ENCODE data around the gene ID2. TPM values are rescaled to one million over a fixed set of nuclear protein-coding genes. Genes with fewer than 3 reads are reported as not detected.

The ID2 gene
- total RNA-seq, 1 donor from 2014 or later, result 431 TPM

DNA sequence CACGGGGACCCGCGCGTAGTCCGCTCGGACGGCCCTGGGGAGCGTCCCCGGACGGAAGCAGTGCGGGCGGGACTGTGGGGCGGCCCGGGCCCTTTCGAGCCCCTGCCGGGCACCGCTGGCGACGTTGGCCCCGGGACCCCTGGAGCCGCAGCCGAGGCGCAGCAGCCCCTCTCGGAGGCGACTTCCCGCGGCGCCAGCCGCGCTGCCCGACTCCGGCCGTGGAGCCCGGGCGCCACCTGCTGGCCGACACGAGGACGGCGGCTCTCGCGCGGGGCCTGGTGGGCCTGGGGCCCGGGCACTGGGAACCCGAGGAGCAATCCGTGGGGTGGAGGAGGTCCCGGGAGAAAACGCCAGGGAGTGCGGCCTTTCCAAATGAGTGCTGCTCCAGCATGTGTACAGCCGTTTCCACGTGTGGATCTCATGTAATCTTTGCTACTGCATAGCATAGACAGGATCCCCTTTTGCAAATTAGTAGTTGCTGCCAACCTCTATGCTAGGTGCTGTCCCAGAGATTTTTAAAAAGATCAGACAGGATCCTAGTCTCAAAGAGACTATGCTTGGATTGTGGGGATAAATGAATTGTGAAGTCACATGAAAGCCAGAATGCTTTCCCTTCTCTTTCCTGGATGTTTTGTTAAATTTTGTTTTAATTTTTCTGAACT, 4.0 kb downstream of the ID2 start:
- H3K36me3 Mint-ChIP-seq (ENCODE audit: low read depth), result peaks cover 36% of the 10 kb centered on the region
- no peaks in the 10 kb centered on the region for H3K9me3 Mint-ChIP-seq
- H3K4me1 Mint-ChIP-seq (ENCODE audit: low read depth), result peaks cover 5% of the 10 kb centered on the region
- intact Hi-C loops (cut with micrococcal nuclease), result loop anchor here (1.0 to 10.0 kb wide), 8 partner anchors 171 to 1589 kb away; no protein-coding TSS in a partner anchor
- peak overlapping the region; percentile 55 for H3K27ac Mint-ChIP-seq
- H3K27me3 Mint-ChIP-seq (ENCODE audit: low read depth), result peaks cover 7% of the 10 kb centered on the region
- H3K4me3 Mint-ChIP-seq (ENCODE audit: low read depth), result peak overlapping the region; percentile 66
- DNase-seq (ENCODE audit: low spot score), result peak; percentile 72

DNA sequence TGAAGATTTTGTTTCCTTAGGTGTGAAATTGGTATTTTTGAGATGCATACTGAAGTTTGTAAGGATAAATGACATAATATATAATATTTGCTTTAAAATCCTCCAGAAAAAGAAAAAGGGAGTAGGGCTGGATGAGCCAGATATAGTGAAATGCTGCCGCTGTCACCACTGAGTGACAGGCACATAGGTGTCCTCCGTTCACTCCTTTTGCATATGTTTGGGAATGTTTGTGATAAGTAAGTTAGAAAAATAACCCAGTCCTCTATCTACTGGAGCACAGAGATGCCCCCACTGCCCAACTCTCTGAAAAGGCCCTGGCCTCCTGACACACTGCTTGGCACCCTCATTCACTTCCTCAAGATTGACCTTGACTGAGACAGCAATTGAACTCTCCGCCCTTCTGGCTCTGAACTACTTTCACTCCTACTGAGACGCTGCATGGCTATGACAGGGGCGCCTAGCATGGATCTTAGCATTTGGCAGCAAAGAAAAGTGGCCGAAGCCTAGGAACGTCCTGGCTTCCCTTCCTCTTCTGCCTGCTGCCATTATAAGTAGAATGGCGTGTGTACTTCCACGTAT, 10.1 kb downstream of the ID2 start:
- Mint-ChIP-seq H3K36me3 (ENCODE audit: low read depth) (peaks cover 3% of the 10 kb centered on the region), H3K27ac (no peak overlapping the region), H3K4me3 (ENCODE audit: low read depth) (no peak overlapping the region), H3K27me3 (ENCODE audit: low read depth) (peaks cover 26% of the 10 kb centered on the region), H3K9me3 (no peaks in the 10 kb centered on the region), H3K4me1 (ENCODE audit: low read depth) (peaks cover 3% of the 10 kb centered on the region)
- no peak for DNase-seq (ENCODE audit: low spot score)
- intact Hi-C loops (cut with micrococcal nuclease), result loop anchor here (2.0 kb wide), 1 partner anchor 73 kb away; no protein-coding TSS in a partner anchor

DNA sequence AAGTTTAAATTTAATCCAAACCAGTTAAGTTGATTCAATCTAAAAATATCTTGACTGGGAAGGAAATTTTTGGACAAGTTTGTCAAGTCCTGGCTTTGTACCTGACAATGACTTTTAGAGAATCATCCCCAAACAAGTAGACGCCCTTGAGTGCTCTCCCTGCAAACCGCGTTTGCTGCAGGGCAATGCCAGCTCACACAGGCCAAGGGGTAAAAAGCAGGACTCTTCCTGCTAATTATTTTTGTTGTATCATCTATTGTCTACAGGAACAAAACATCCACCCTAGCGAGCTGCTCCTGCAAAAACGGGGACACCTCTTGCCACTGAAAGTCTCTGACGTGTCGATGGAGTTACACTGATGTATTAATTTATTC, 10.9 kb downstream of the ID2 start:
- H3K27ac Mint-ChIP-seq, result no peak overlapping the region
- DNase-seq (ENCODE audit: low spot score), result no peak
- peaks cover 26% of the 10 kb centered on the region for H3K27me3 Mint-ChIP-seq (ENCODE audit: low read depth)
- H3K36me3 Mint-ChIP-seq (ENCODE audit: low read depth), result peaks cover 3% of the 10 kb centered on the region
- intact Hi-C loops (cut with micrococcal nuclease), result loop anchor here (2.0 kb wide), 1 partner anchor 72 kb away; no protein-coding TSS in a partner anchor
- no peaks in the 10 kb centered on the region for H3K9me3 Mint-ChIP-seq
- no peak overlapping the region for H3K4me3 Mint-ChIP-seq (ENCODE audit: low read depth)
- H3K4me1 Mint-ChIP-seq (ENCODE audit: low read depth), result peaks cover 3% of the 10 kb centered on the region

DNA sequence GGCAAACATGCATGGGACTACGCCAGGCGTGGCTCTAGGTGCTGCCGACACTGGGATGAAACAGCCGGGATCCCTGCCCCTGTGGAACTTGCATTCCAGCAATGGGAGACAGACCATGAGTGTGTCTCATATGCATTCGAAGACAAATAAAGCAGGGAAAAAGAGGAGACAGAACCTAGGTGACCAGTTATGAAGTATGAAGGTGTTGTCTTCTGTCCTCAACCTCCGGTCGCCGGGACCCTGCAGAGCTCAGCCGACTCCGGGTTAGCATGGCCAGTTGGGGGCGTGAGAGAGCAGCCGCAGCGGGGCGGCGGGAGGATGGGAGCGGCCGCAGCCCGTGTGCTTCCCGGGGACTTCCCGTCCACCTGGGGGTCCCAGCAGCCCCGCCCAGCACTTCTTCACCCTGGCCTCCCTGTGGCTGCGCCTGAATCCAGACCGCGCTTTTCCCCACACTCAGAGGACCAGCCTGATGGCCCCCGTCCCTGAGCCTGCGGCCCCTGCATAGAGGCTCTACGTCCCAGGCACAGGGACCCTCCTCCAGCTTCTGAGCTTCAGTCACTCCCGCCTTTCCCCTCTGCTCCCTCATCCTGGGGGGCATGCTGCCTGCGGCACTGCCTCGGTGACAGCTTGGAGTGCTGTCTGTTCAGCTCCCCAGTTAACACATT, 11.4 kb downstream of the ID2 start:
- H3K27me3 Mint-ChIP-seq (ENCODE audit: low read depth), result peaks cover 26% of the 10 kb centered on the region
- H3K4me1 Mint-ChIP-seq (ENCODE audit: low read depth), result peaks cover 3% of the 10 kb centered on the region
- DNase-seq (ENCODE audit: low spot score), result no peak
- H3K27ac Mint-ChIP-seq, result no peak overlapping the region
- H3K36me3 Mint-ChIP-seq (ENCODE audit: low read depth), result peaks cover 2% of the 10 kb centered on the region
- no peak overlapping the region for H3K4me3 Mint-ChIP-seq (ENCODE audit: low read depth)
- H3K9me3 Mint-ChIP-seq, result no peaks in the 10 kb centered on the region
- intact Hi-C loops (cut with micrococcal nuclease), result loop anchor here (2.0 kb wide), 1 partner anchor 72 kb away; no protein-coding TSS in a partner anchor

DNA sequence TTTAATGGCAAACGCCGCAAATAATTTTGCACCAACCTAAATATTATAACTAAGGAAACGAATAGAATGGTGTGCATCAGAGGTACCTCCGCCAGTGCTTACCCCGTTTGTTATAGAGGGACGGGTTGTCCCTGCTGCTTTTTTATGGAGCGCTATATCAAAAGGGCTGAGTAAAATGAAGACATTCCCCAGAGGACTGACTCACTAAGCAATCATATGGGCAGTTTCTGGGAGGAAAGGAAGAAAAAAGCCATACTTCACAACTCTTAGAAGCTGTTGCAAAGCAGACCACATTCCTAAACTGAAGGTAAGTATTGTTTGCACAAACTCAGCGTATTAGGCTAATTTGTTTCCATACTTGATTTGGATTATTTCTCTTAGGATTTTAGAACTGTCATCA, 12.9 kb downstream of the ID2 start:
- DNase-seq (ENCODE audit: low spot score), result no peak
- Mint-ChIP-seq H3K4me3 (ENCODE audit: low read depth) (no peak overlapping the region), H3K9me3 (no peaks in the 10 kb centered on the region), H3K36me3 (ENCODE audit: low read depth) (no peaks in the 10 kb centered on the region), H3K27ac (no peak overlapping the region), H3K4me1 (ENCODE audit: low read depth) (peaks cover 3% of the 10 kb centered on the region), H3K27me3 (ENCODE audit: low read depth) (peaks cover 21% of the 10 kb centered on the region)
- intact Hi-C loops (cut with micrococcal nuclease), result loop anchor here (1.0 kb wide), 1 partner anchor 15 kb away; no protein-coding TSS in a partner anchor

DNA sequence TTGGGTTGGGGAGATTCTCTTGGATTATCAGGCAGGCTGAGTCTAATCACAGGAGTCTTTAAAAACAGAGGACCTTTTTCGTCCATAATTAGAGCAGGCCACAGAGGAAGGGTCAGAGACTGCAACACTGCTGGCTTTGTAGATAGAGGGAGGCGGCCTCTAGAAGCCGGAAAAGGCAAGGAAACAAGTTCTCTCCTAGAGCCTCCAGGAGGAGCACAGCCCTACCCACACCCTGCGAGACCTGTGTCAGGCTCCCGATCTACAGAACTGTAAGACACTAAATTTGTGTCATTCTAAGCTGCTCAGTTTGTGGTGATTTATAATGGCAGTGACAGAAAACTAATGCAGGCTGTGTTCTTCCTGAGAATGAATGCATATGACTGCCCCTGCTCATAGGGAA, 15.3 kb downstream of the ID2 start:
- no peaks in the 10 kb centered on the region for H3K36me3 Mint-ChIP-seq (ENCODE audit: low read depth)
- no peak overlapping the region for H3K4me3 Mint-ChIP-seq (ENCODE audit: low read depth)
- peaks cover 3% of the 10 kb centered on the region for H3K4me1 Mint-ChIP-seq (ENCODE audit: low read depth)
- H3K27ac Mint-ChIP-seq, result no peak overlapping the region
- peaks cover 8% of the 10 kb centered on the region for H3K27me3 Mint-ChIP-seq (ENCODE audit: low read depth)
- no peaks in the 10 kb centered on the region for H3K9me3 Mint-ChIP-seq
- no peak for DNase-seq (ENCODE audit: low spot score)
- intact Hi-C loops (cut with micrococcal nuclease), result no loop called here

DNA sequence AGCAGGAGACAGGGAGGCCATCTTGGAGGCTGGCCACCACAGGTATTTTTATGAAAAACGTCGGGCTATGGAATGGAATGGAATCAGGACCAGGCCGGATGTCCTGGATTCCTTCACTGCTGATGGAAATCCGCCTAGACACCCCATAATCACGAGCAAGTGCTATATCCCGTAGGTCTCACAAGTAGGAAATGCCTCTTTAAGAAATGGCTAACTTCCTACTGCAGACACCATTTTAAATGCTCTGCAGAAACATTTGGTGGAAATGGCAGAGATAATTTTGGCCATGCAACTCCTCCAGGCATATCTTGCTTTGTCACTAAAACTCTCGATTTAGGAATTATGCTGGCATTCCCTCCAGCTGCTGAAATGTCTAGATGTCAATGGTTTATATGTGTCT, 18.0 kb downstream of the ID2 start:
- Mint-ChIP-seq H3K36me3 (ENCODE audit: low read depth) (no peaks in the 10 kb centered on the region), H3K4me3 (ENCODE audit: low read depth) (no peak overlapping the region), H3K27me3 (ENCODE audit: low read depth) (peaks cover 3% of the 10 kb centered on the region), H3K4me1 (ENCODE audit: low read depth) (no peaks in the 10 kb centered on the region), H3K27ac (no peak overlapping the region), H3K9me3 (no peaks in the 10 kb centered on the region)
- DNase-seq (ENCODE audit: low spot score), result no peak
- intact Hi-C loops (cut with micrococcal nuclease), result no loop called here

DNA sequence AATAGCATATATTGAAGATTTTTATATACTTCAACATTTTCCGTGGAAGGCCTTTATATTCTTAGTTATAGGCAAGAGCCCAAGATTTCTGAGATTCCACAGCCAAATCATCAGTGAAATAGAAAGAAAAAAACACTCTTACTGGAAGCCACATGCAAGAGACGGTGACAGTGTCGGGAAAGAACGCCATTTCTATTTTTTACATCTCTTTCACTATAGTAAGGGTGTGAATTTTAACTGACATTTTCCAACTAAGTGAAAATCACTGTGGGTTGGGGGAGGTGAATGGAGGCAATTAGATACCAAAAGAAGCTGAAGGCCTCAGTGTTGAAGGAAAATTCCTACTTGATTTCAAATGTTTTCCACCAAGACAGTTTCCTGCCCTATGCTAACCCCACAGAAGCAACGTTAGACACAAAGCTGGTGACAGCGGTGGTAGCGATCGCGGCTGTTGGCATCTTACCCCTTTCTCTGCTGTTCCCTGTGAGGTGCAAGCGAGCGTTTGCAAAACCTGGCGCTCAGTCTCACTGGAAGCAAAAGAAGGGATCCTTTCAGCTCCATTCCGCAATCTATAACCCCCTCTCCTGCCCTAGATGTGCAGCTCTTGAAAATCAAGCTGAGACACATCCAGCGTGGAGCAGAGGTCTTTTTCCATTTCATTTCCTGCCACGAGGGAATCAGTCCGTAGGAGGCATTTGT, 20.0 kb downstream of the ID2 start:
- H3K27me3 Mint-ChIP-seq (ENCODE audit: low read depth), result peaks cover under 1% of the 10 kb centered on the region
- no peaks in the 10 kb centered on the region for H3K36me3 Mint-ChIP-seq (ENCODE audit: low read depth)
- H3K27ac Mint-ChIP-seq, result no peak overlapping the region
- H3K9me3 Mint-ChIP-seq, result no peaks in the 10 kb centered on the region
- H3K4me3 Mint-ChIP-seq (ENCODE audit: low read depth), result no peak overlapping the region
- intact Hi-C loops (cut with micrococcal nuclease), result no loop called here
- H3K4me1 Mint-ChIP-seq (ENCODE audit: low read depth), result no peaks in the 10 kb centered on the region
- no peak for DNase-seq (ENCODE audit: low spot score)

DNA sequence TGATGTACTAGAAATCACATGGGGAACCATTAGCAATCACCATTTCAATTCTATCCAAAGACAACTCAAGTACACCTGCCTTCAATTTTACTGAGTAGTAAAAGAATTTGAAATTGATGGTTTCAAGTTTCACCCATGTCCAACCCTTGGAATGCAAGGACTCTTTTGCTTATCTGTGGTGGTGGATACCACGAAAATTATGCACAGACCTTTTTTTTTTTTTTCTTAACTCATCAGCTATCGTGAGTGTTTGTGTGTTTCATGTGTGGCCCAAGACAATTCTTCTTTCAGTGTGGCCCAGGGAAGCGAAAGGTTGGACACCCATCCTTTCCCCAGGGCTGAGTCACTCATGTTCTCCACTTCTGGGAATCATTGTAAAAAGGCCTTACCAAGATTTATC, 23.1 kb downstream of the ID2 start:
- no peaks in the 10 kb centered on the region for H3K4me1 Mint-ChIP-seq (ENCODE audit: low read depth)
- H3K4me3 Mint-ChIP-seq (ENCODE audit: low read depth), result no peak overlapping the region
- H3K9me3 Mint-ChIP-seq, result peaks cover 6% of the 10 kb centered on the region
- no peaks in the 10 kb centered on the region for H3K36me3 Mint-ChIP-seq (ENCODE audit: low read depth)
- intact Hi-C loops (cut with micrococcal nuclease), result no loop called here
- no peaks in the 10 kb centered on the region for H3K27me3 Mint-ChIP-seq (ENCODE audit: low read depth)
- no peak for DNase-seq (ENCODE audit: low spot score)
- no peak overlapping the region for H3K27ac Mint-ChIP-seq

DNA sequence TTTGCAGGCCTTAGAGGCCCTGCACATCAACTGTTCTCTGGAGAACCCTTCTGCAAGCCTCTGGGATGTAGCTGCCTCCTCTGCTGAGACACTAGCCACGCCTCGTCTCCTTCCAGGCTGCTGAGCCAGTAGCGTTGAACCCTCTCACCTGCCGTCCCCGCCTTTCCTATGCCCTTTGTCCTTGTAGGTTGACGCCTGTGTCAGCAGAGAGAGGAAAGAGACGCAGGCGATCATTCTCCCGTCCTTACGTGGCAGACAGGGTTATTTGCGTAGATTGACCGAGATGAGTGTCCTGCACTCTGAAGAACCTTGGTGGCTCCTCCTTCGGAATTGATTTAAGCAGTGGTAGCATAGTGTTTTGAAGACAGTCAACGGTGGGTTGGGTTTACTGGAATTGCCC, 27.8 kb downstream of the ID2 start:
- Mint-ChIP-seq H3K4me3 (ENCODE audit: low read depth) (no peak overlapping the region), H3K27me3 (ENCODE audit: low read depth) (no peaks in the 10 kb centered on the region), H3K4me1 (ENCODE audit: low read depth) (no peaks in the 10 kb centered on the region), H3K27ac (no peak overlapping the region), H3K36me3 (ENCODE audit: low read depth) (no peaks in the 10 kb centered on the region), H3K9me3 (peaks cover 7% of the 10 kb centered on the region)
- no peak for DNase-seq (ENCODE audit: low spot score)
- intact Hi-C loops (cut with micrococcal nuclease), result loop anchor here (1.0 kb wide), 1 partner anchor 14 kb away; no protein-coding TSS in a partner anchor

DNA sequence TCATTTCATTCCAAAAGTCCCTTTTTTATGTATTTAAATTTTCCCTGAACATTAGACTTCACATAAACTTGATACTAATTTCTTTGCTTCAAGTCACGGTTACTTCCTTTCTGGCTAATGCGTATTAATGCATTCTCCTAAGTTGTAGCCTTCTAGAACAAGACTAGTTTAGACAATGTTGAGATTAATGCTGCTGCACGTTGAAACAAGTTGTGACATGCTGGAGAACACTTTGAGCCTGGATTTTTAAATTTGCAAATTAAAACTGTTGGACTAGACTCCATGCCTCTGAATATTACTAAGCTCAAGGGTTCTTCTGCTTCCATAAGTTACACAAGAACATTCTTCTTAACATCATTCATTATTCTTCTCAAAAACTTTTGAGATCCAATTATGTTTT, 29.1 kb downstream of the ID2 start:
- H3K27me3 Mint-ChIP-seq (ENCODE audit: low read depth), result no peaks in the 10 kb centered on the region
- H3K4me1 Mint-ChIP-seq (ENCODE audit: low read depth), result no peaks in the 10 kb centered on the region
- intact Hi-C loops (cut with micrococcal nuclease), result no loop called here
- no peak for DNase-seq (ENCODE audit: low spot score)
- H3K36me3 Mint-ChIP-seq (ENCODE audit: low read depth), result no peaks in the 10 kb centered on the region
- H3K27ac Mint-ChIP-seq, result no peak overlapping the region
- H3K4me3 Mint-ChIP-seq (ENCODE audit: low read depth), result no peak overlapping the region
- H3K9me3 Mint-ChIP-seq, result peaks cover 21% of the 10 kb centered on the region

DNA sequence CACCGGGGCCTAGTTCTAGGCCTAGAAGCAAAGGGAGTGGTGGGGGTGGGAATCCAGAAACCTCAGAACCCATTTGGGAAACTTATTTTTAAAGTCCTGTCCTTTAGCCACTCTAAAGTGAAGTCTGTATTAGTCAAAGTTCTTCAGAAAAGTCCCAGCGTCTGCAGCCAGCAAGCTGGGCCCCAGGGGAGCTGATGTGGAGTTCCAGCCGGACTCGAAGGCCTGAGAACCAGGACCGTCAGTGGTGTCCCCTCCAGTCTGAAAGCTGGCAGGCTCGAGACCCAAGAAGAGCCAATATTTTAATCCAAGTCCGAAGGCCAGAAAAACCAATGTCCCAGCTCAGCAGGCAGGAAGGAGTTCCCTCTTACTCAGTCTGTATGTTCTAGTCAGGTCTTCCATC, 32.4 kb downstream of the ID2 start:
- Mint-ChIP-seq H3K4me3 (ENCODE audit: low read depth) (no peak overlapping the region), H3K27me3 (ENCODE audit: low read depth) (no peaks in the 10 kb centered on the region), H3K4me1 (ENCODE audit: low read depth) (no peaks in the 10 kb centered on the region), H3K27ac (no peak overlapping the region), H3K36me3 (ENCODE audit: low read depth) (no peaks in the 10 kb centered on the region), H3K9me3 (peaks cover 29% of the 10 kb centered on the region)
- intact Hi-C loops (cut with micrococcal nuclease), result no loop called here
- DNase-seq (ENCODE audit: low spot score), result no peak

DNA sequence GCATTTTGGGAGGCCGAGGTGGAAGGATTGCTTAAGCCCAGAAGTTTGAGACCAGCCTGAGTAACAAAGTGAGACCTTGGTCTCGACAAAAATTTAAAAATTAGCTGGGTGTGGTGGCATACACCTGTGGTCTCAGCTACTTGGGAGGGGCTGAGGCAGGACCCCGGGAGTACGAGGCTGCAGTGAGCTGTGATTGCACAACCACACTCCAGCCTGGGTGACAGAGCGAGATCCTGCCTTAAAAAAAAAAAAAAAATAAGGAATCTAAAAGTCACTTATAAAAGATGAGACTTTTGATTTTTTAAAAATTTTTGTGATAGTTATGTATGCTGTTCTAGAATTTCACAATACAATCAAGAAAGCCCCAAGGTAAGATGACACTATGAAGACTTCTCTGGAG, 33.1 kb downstream of the ID2 start:
- DNase-seq (ENCODE audit: low spot score), result no peak
- intact Hi-C loops (cut with micrococcal nuclease), result no loop called here
- no peaks in the 10 kb centered on the region for H3K4me1 Mint-ChIP-seq (ENCODE audit: low read depth)
- H3K36me3 Mint-ChIP-seq (ENCODE audit: low read depth), result no peaks in the 10 kb centered on the region
- H3K27ac Mint-ChIP-seq, result no peak overlapping the region
- H3K27me3 Mint-ChIP-seq (ENCODE audit: low read depth), result no peaks in the 10 kb centered on the region
- H3K9me3 Mint-ChIP-seq, result peaks cover 29% of the 10 kb centered on the region
- no peak overlapping the region for H3K4me3 Mint-ChIP-seq (ENCODE audit: low read depth)

Measured in activated T-helper 2 cell treated with anti-CD3 and anti-CD28 coated beads, Interferon-gamma antibody, Interleukin-2, Interleukin-4, amounts not matched to agents 10 μg/mL and 5 μg/mL and 100 μg/mL, durations not matched to agents 14 hours and 24 hours and 36 hours (primary cell).